ENCODE measurements around the gene PLEKHA7. TPM values are rescaled to one million over a fixed set of nuclear protein-coding genes. Genes with fewer than 3 reads are reported as not detected.

Gene PLEKHA7
- polyA plus RNA-seq, 3 donors from 2014 or later = 0.28 to 0.31 TPM; not detected in 1

- Mint-ChIP-seq H3K27ac (no peak overlapping the region), H3K9me3 (no peaks in the 10 kb centered on the region), H3K27me3 (ENCODE audit: low read depth in 3 of 3) (peaks cover 0 to 2% (median 2%) of the 10 kb centered on the region in 3 donors), H3K4me3 (no peak overlapping the region), H3K4me1 (no peaks in the 10 kb centered on the region), H3K36me3 (no peaks in the 10 kb centered on the region)
- DNase-seq = peak in 2 of 3 donors; percentile 4
Observed at GRCh38 chr11:16935518-16936302, 78.5 kb downstream of the PLEKHA7 start.

GRCh38 chr11:16933756-16934603 is 80.2 kb downstream of the PLEKHA7 start:
- no peak for DNase-seq
- H3K27ac Mint-ChIP-seq = no peak overlapping the region
- no peaks in the 10 kb centered on the region for H3K4me1 Mint-ChIP-seq
- no peaks in the 10 kb centered on the region for H3K36me3 Mint-ChIP-seq
- no peak overlapping the region for H3K4me3 Mint-ChIP-seq
- no peaks in the 10 kb centered on the region for H3K9me3 Mint-ChIP-seq
- H3K27me3 Mint-ChIP-seq (ENCODE audit: low read depth in 3 of 3) = peaks cover 2% of the 10 kb centered on the region in 3 donors

GRCh38 chr11:16933291-16933690 is 80.9 kb downstream of the PLEKHA7 start:
- no peak overlapping the region for H3K27ac Mint-ChIP-seq
- DNase-seq = no peak
- H3K36me3 Mint-ChIP-seq = no peaks in the 10 kb centered on the region
- no peak overlapping the region for H3K4me3 Mint-ChIP-seq
- peaks cover 2 to 5% (median 2%) of the 10 kb centered on the region in 3 donors for H3K27me3 Mint-ChIP-seq (ENCODE audit: low read depth in 3 of 3)
- no peaks in the 10 kb centered on the region for H3K4me1 Mint-ChIP-seq
- H3K9me3 Mint-ChIP-seq = no peaks in the 10 kb centered on the region

- H3K27me3 Mint-ChIP-seq (ENCODE audit: low read depth in 3 of 3) = peaks cover 11 to 19% (median 11%) of the 10 kb centered on the region in 3 donors
- H3K36me3 Mint-ChIP-seq = no peaks in the 10 kb centered on the region
- no peak for DNase-seq
Observed at GRCh38 chr11:16928044-16928443, 86.2 kb downstream of the PLEKHA7 start.

GRCh38 chr11:16926883-16927626 is 87.2 kb downstream of the PLEKHA7 start:
- no peak overlapping the region for H3K27ac Mint-ChIP-seq
- H3K27me3 Mint-ChIP-seq (ENCODE audit: low read depth in 3 of 3) = peaks cover 11 to 20% (median 16%) of the 10 kb centered on the region in 3 donors
- no peak for DNase-seq
- H3K4me1 Mint-ChIP-seq = peaks cover 0 to 6% of the 10 kb centered on the region in 2 donors
- no peak overlapping the region for H3K4me3 Mint-ChIP-seq
- peaks cover 0 to 2% (median 0%) of the 10 kb centered on the region in 6 donors for H3K9me3 Mint-ChIP-seq
- no peaks in the 10 kb centered on the region for H3K36me3 Mint-ChIP-seq

More at GRCh38 chr11:16928044-16928443, 86.2 kb downstream of the PLEKHA7 start:
- Mint-ChIP-seq H3K9me3 (peaks cover 0 to 2% (median 0%) of the 10 kb centered on the region in 6 donors), H3K4me1 (peaks cover 0 to 6% of the 10 kb centered on the region in 2 donors), H3K27ac (no peak overlapping the region), H3K4me3 (no peak overlapping the region)

GRCh38 chr11:16925561-16926065 is 88.6 kb downstream of the PLEKHA7 start:
- H3K27ac Mint-ChIP-seq = no peak overlapping the region
- H3K9me3 Mint-ChIP-seq = peaks cover 0 to 2% (median 0%) of the 10 kb centered on the region in 6 donors
- H3K36me3 Mint-ChIP-seq = no peaks in the 10 kb centered on the region
- DNase-seq = peak in 1 of 3 donors; percentile 1
- H3K4me1 Mint-ChIP-seq = peaks cover 0 to 6% of the 10 kb centered on the region in 2 donors
- H3K27me3 Mint-ChIP-seq (ENCODE audit: low read depth in 3 of 3) = peaks cover 11 to 21% (median 16%) of the 10 kb centered on the region in 3 donors
- peak overlapping the region in 1 of 5 donors; percentile 46 for H3K4me3 Mint-ChIP-seq

- peaks cover 0 to 2% (median 0%) of the 10 kb centered on the region in 6 donors for H3K9me3 Mint-ChIP-seq
- DNase-seq = no peak
- no peak overlapping the region for H3K4me3 Mint-ChIP-seq
- H3K27ac Mint-ChIP-seq = no peak overlapping the region
- H3K36me3 Mint-ChIP-seq = no peaks in the 10 kb centered on the region
- H3K27me3 Mint-ChIP-seq (ENCODE audit: low read depth in 3 of 3) = peaks cover 11 to 22% (median 16%) of the 10 kb centered on the region in 3 donors
- H3K4me1 Mint-ChIP-seq = peaks cover 0 to 6% of the 10 kb centered on the region in 2 donors
Observed at GRCh38 chr11:16924826-16925560, 89.2 kb downstream of the PLEKHA7 start.

- H3K9me3 Mint-ChIP-seq = peaks cover 0 to 2% (median 0%) of the 10 kb centered on the region in 6 donors
- no peak overlapping the region for H3K27ac Mint-ChIP-seq
- no peaks in the 10 kb centered on the region for H3K36me3 Mint-ChIP-seq
- DNase-seq = no peak
- peaks cover 0 to 6% of the 10 kb centered on the region in 2 donors for H3K4me1 Mint-ChIP-seq
- peaks cover 9 to 22% (median 16%) of the 10 kb centered on the region in 3 donors for H3K27me3 Mint-ChIP-seq (ENCODE audit: low read depth in 3 of 3)
- no peak overlapping the region for H3K4me3 Mint-ChIP-seq
Observed at GRCh38 chr11:16924462-16924825, 89.8 kb downstream of the PLEKHA7 start.

GRCh38 chr11:16923987-16924386 is 90.2 kb downstream of the PLEKHA7 start:
- H3K27me3 Mint-ChIP-seq (ENCODE audit: low read depth in 3 of 3) = peaks cover 9 to 24% (median 16%) of the 10 kb centered on the region in 3 donors
- no peak for DNase-seq

GRCh38 chr11:16921668-16922067 is 92.5 kb downstream of the PLEKHA7 start:
- Mint-ChIP-seq H3K36me3 (no peaks in the 10 kb centered on the region), H3K4me1 (peaks cover 0 to 6% of the 10 kb centered on the region in 2 donors), H3K4me3 (no peak overlapping the region), H3K9me3 (peaks cover 0 to 6% (median 0%) of the 10 kb centered on the region in 6 donors), H3K27me3 (ENCODE audit: low read depth in 3 of 3) (peaks cover 8 to 28% (median 14%) of the 10 kb centered on the region in 3 donors), H3K27ac (no peak overlapping the region)
- no peak for DNase-seq

More at GRCh38 chr11:16923987-16924386, 90.2 kb downstream of the PLEKHA7 start:
- H3K4me1 Mint-ChIP-seq = peaks cover 0 to 6% of the 10 kb centered on the region in 2 donors
- no peaks in the 10 kb centered on the region for H3K36me3 Mint-ChIP-seq
- no peak overlapping the region for H3K4me3 Mint-ChIP-seq
- H3K9me3 Mint-ChIP-seq = peaks cover 0 to 2% (median 0%) of the 10 kb centered on the region in 6 donors
- H3K27ac Mint-ChIP-seq = no peak overlapping the region

GRCh38 chr11:16921019-16921418 is 93.2 kb downstream of the PLEKHA7 start:
- DNase-seq = no peak
- Mint-ChIP-seq H3K27me3 (ENCODE audit: low read depth in 3 of 3) (peaks cover 2 to 24% (median 9%) of the 10 kb centered on the region in 3 donors), H3K27ac (no peak overlapping the region), H3K4me3 (no peak overlapping the region), H3K36me3 (no peaks in the 10 kb centered on the region), H3K4me1 (peaks cover 0 to 2% of the 10 kb centered on the region in 2 donors), H3K9me3 (peaks cover 0 to 5% (median 0%) of the 10 kb centered on the region in 6 donors)

- Mint-ChIP-seq H3K4me1 (no peaks in the 10 kb centered on the region), H3K27me3 (ENCODE audit: low read depth in 3 of 3) (peaks cover 0 to 22% (median 11%) of the 10 kb centered on the region in 3 donors), H3K4me3 (no peak overlapping the region), H3K36me3 (no peaks in the 10 kb centered on the region), H3K27ac (no peak overlapping the region), H3K9me3 (peaks cover 0 to 5% (median 0%) of the 10 kb centered on the region in 6 donors)
- DNase-seq = no peak
Observed at GRCh38 chr11:16920559-16920958, 93.7 kb downstream of the PLEKHA7 start.

Data from immature natural killer cell (primary cell).